ENCODE data around the gene USP13.
"Not testable (repeated sequence)": the region's sequence is repeated elsewhere in the genome, so short reads cannot be mapped to it uniquely, and the experiment has no call there.

The USP13 gene

GRCh38 chr3:179655236-179655635 is 2.4 kb downstream of the USP13 start:
- no peak for DNase-seq

GRCh38 chr3:179658606-179659005 is 5.8 kb downstream of the USP13 start:
- DNase-seq: no peak

- no peak for DNase-seq
These were observed 8.0 kb downstream of the USP13 start for GRCh38 chr3:179660872-179661271.

GRCh38 chr3:179661777-179662176 is 8.9 kb downstream of the USP13 start:
- no peak for DNase-seq

GRCh38 chr3:179663093-179663492 is 10.3 kb downstream of the USP13 start:
- DNase-seq: no peak

- no peak for DNase-seq
These were observed 13.2 kb downstream of the USP13 start for GRCh38 chr3:179666030-179666429.

- DNase-seq: no peak
These were observed 13.7 kb downstream of the USP13 start for GRCh38 chr3:179666436-179667035.

GRCh38 chr3:179668429-179668828 is 15.6 kb downstream of the USP13 start:
- DNase-seq: no peak

- no peak for DNase-seq
These were observed 17.5 kb downstream of the USP13 start for GRCh38 chr3:179670311-179670710.

GRCh38 chr3:179671309-179671708 is 18.5 kb downstream of the USP13 start:
- no peak for DNase-seq

- DNase-seq: no peak
These were observed 19.0 kb downstream of the USP13 start for GRCh38 chr3:179671747-179672242.

GRCh38 chr3:179672918-179673317 is 20.1 kb downstream of the USP13 start:
- no peak for DNase-seq

GRCh38 chr3:179673523-179673922 is 20.7 kb downstream of the USP13 start:
- no peak for DNase-seq

- DNase-seq: no peak
These were observed 23.2 kb downstream of the USP13 start for GRCh38 chr3:179676081-179676480.

- no peak for DNase-seq
These were observed 25.0 kb downstream of the USP13 start for GRCh38 chr3:179677884-179678283.

GRCh38 chr3:179681492-179682263 is 28.8 kb downstream of the USP13 start:
- no peak for DNase-seq

GRCh38 chr3:179682426-179683080 is 29.7 kb downstream of the USP13 start:
- DNase-seq: no peak

- not testable (repeated sequence) for DNase-seq
These were observed 30.4 kb downstream of the USP13 start for GRCh38 chr3:179683286-179683685.

GRCh38 chr3:179687967-179688535 is 35.2 kb downstream of the USP13 start:
- DNase-seq: no peak

- DNase-seq: no peak
These were observed 36.0 kb downstream of the USP13 start for GRCh38 chr3:179688850-179689249.

- no peak for DNase-seq
These were observed 41.9 kb downstream of the USP13 start for GRCh38 chr3:179694731-179695130.

GRCh38 chr3:179695672-179696313 is 43.0 kb downstream of the USP13 start:
- peak in 1 of 2 donors; percentile 3 for DNase-seq

GRCh38 chr3:179697736-179698332 is 45.0 kb downstream of the USP13 start:
- no peak for DNase-seq

Data from CD4-positive, alpha-beta T cell treated with Interleukin-1 beta for 1 hour (primary cell).